Embryonic facial prominence (tissue), 1 donor: ENCODE measurements around the gene CMTM7.

Experiments used
- DNase-seq: peaks from one replicate; pipeline ENCODE4 v3.0.0-alpha.2; 2016; ENCODE audit errors: extremely low spot score

The CMTM7 gene

GRCh38 chr3:32492684-32493436, 101.2 kb downstream of the CMTM7 start:
- no peak for DNase-seq

- DNase-seq, result no peak
Observed at GRCh38 chr3:32493437-32494414, 102.1 kb downstream of the CMTM7 start.

- DNase-seq, result no peak
Observed at GRCh38 chr3:32495085-32495484, 103.4 kb downstream of the CMTM7 start.

GRCh38 chr3:32495609-32496008, 104.0 kb downstream of the CMTM7 start:
- no peak for DNase-seq

GRCh38 chr3:32498252-32498651, 106.6 kb downstream of the CMTM7 start:
- DNase-seq, result no peak

GRCh38 chr3:32498992-32499391, 107.3 kb downstream of the CMTM7 start:
- no peak for DNase-seq

- DNase-seq, result no peak
Observed at GRCh38 chr3:32499585-32499984, 107.9 kb downstream of the CMTM7 start.

GRCh38 chr3:32500231-32500630, 108.6 kb downstream of the CMTM7 start:
- DNase-seq, result no peak

GRCh38 chr3:32500880-32501782, 109.5 kb downstream of the CMTM7 start:
- DNase-seq, result no peak

- no peak for DNase-seq
Observed at GRCh38 chr3:32501783-32502117, 110.1 kb downstream of the CMTM7 start.

GRCh38 chr3:32502118-32502945, 110.7 kb downstream of the CMTM7 start, which contains the start of gene CMTM6:
TSS of gene CMTM6 (minus strand) at chr3:32502852. CDS start at chr3:32502745, 107 bp downstream.
- peak; percentile 88 for DNase-seq

- no peak for DNase-seq
Observed at GRCh38 chr3:32502946-32503286, 111.3 kb downstream of the CMTM7 start.
